GOT3 (cell line): ENCODE results near the gene GABRG3.

Experiments used
- DNase-seq: peaks from one replicate; lab custom pipeline; 2025; ENCODE audit warnings: mixed read lengths; lab: John Stamatoyannopoulos, UW

The GABRG3 gene

GRCh38 chr15:27576576-27576975, 605.6 kb downstream of the GABRG3 start:
- DNase-seq: no peak

- DNase-seq: no peak
These were observed 608.8 kb downstream of the GABRG3 start for GRCh38 chr15:27579738-27580137.

GRCh38 chr15:27582726-27583410, 611.9 kb downstream of the GABRG3 start:
- no peak for DNase-seq

GRCh38 chr15:27583651-27584050, 612.7 kb downstream of the GABRG3 start:
- DNase-seq: no peak

- DNase-seq: no peak
These were observed 614.2 kb downstream of the GABRG3 start for GRCh38 chr15:27585041-27585640.

- no peak for DNase-seq
These were observed 616.8 kb downstream of the GABRG3 start for GRCh38 chr15:27587810-27588209.

- no peak for DNase-seq
These were observed 618.3 kb downstream of the GABRG3 start for GRCh38 chr15:27589260-27589659.

GRCh38 chr15:27589782-27590181, 618.8 kb downstream of the GABRG3 start:
- DNase-seq: no peak
